HCT116 (cell line): ENCODE data around the gene CTBP2. TPM values are rescaled to one million over a fixed set of nuclear protein-coding genes. Genes with fewer than 3 reads are reported as not detected.

Experiments
- ATAC-seq: fragments of 200-7000 bp; cut with Tn5 transposase; 2 replicates; pipeline ENCODE4 v1.9.1; 2020; ENCODE audit warnings: mild to moderate bottlenecking, moderate library complexity
- BruUV-seq: library from RNA; stranded (reverse); fragments of 400-500 nt; replicated peaks from 2 replicates; lab custom pipeline; 2021; lab: Mats Ljungman, UMichigan
- CTCF ChIA-PET: fragments of 300-600 bp; sonication (Branson Sonifier 250); formaldehyde crosslinking; loops from one replicate; lab custom pipeline; 2021; ENCODE audit warnings: antibody characterized with exemption; lab: Charles Lee
- POLR2A ChIA-PET: fragments of 300-600, 350-600 bp; sonication (Branson Sonifier 250); formaldehyde crosslinking; loops from one replicate; lab custom pipeline; 2021; ENCODE audit warnings: antibody characterized with exemption; lab: Charles Lee
- RAD21 ChIA-PET, 2 experiments: fragments of 300-600 bp; sonication (Branson Sonifier 250); formaldehyde crosslinking; loops; one replicate each; lab custom pipeline; 2023; ENCODE audit warnings: low total read pairs in 2 of 2; ENCODE audit not compliant: uncharacterized antibody in 2 of 2, unreplicated experiment in 2 of 2, low non-redundant PET in 1 of 2; lab: Charles Lee
- DNase-seq: peaks from one replicate; pipeline ENCODE4 v3.0.0-alpha.2; 2010; ENCODE audit warnings: low read depth, low spot score
- H2AFZ ChIP-seq: fragments of 200-600 bp; shearing (Covaris generic), sonication (generic); 2 replicates; pipeline ENCODE4 v1.6.1; 2017; ENCODE audit warnings: low read depth, mixed run types, mixed read lengths, antibody characterized with exemption, low read length; ENCODE audit not compliant: poor library complexity, severe bottlenecking
- H3K27ac ChIP-seq: 2 replicates; pipeline ENCODE4 v1.5.1; 2012; ENCODE audit warnings: low read depth, low read length
- H3K27me3 ChIP-seq: fragments of 200-600 bp; sonication (generic); 2 replicates; pipeline ENCODE4 v1.6.1; 2016; ENCODE audit warnings: mixed run types, low read length, mixed read lengths; ENCODE audit not compliant: insufficient read depth
- H3K36me3 ChIP-seq, 2 experiments: fragments of 200-500 bp in 1 of 2; fragments of 200-600 bp in 1 of 2; sonication (Bioruptor generic) in 1 of 2; sonication (generic) in 1 of 2; 2 replicates each; pipeline versions ENCODE4 v1.5.1 to v1.6.1; 2014 to 2016; ENCODE audit warnings: low read length in 2 of 2, inconsistent platforms in 1 of 2, mixed read lengths in 1 of 2, mixed run types in 1 of 2; ENCODE audit not compliant: insufficient read depth in 2 of 2, control insufficient read depth in 1 of 2
- H3K4me1 ChIP-seq, 2 experiments: fragments of 200-600 bp in 1 of 2; sonication (generic) in 1 of 2; 2 replicates each; pipeline versions ENCODE4 v1.5.1 to v1.6.1; 2012 to 2017; ENCODE audit warnings: low read length in 2 of 2, inconsistent platforms in 1 of 2, mild to moderate bottlenecking in 1 of 2, mixed read lengths in 1 of 2, mixed run types in 1 of 2, moderate library complexity in 1 of 2; ENCODE audit not compliant: insufficient read depth in 2 of 2, control insufficient read depth in 1 of 2
- H3K4me2 ChIP-seq: fragments of 200-600 bp; sonication (generic); 2 replicates; pipeline ENCODE4 v1.6.1; 2017; ENCODE audit warnings: mixed run types, low read length, mixed read lengths
- H3K4me3 ChIP-seq, 2 experiments: fragments of 200-600 bp in 1 of 2; sonication (generic) in 1 of 2; replicated peaks in 1 of 2; 2 replicates each; pipeline ENCODE4 v1.5.1; 2011 to 2016; ENCODE audit warnings: low read length in 2 of 2, control low read depth in 1 of 2, low read depth in 1 of 2, mild to moderate bottlenecking in 1 of 2, mixed read lengths in 1 of 2, mixed run types in 1 of 2
- H3K79me2 ChIP-seq: fragments of 200-600 bp; sonication (generic); 2 replicates; pipeline ENCODE4 v1.6.1; 2017; ENCODE audit warnings: mild to moderate bottlenecking, mixed run types, low read length, moderate library complexity, mixed read lengths; ENCODE audit not compliant: insufficient read depth
- H3K9ac ChIP-seq: fragments of 200-600 bp; sonication (generic); 2 replicates; pipeline ENCODE4 v1.6.1; 2016; ENCODE audit warnings: low read length, mixed read lengths
- H3K9me2 ChIP-seq: fragments of 200-600 bp; sonication (generic), shearing (Covaris generic); 2 replicates; pipeline ENCODE4 v1.6.1; 2017; ENCODE audit warnings: mixed run types, mild to moderate bottlenecking, moderate library complexity; ENCODE audit not compliant: insufficient read depth
- H3K9me3 ChIP-seq, 2 experiments: fragments of 200-500 bp in 1 of 2; fragments of 200-600 bp in 1 of 2; sonication (Bioruptor generic) in 1 of 2; sonication (generic) in 1 of 2; 2 replicates each; pipeline ENCODE4 v1.6.1; 2014 to 2017; ENCODE audit warnings: low read length in 2 of 2, mixed read lengths in 2 of 2, inconsistent platforms in 1 of 2, low read depth in 1 of 2, mild to moderate bottlenecking in 1 of 2, mixed run types in 1 of 2, moderate library complexity in 1 of 2; ENCODE audit not compliant: control insufficient read depth in 1 of 2, insufficient read depth in 1 of 2
- H4K20me1 ChIP-seq: fragments of 200-600 bp; sonication (generic), shearing (Covaris generic); 2 replicates; pipeline ENCODE4 v1.6.1; 2017; ENCODE audit warnings: mixed run types, mild to moderate bottlenecking, moderate library complexity; ENCODE audit not compliant: insufficient read depth
- ELF1 ChIP-seq: IDR thresholded peaks from 2 replicates; pipeline ENCODE4 v1.6.1; 2012; ENCODE audit warnings: low read depth, borderline replicate concordance
- POLR2AphosphoS5 ChIP-seq: IDR thresholded peaks from 2 replicates; pipeline ENCODE4 v1.6.1; 2011; ENCODE audit warnings: mild to moderate bottlenecking, low read depth, low read length, moderate library complexity
- RAD21 ChIP-seq: IDR thresholded peaks from 2 replicates; pipeline ENCODE4 v1.6.1; 2012; ENCODE audit warnings: low read depth, mild to moderate bottlenecking
- YY1 ChIP-seq: IDR thresholded peaks from 2 replicates; pipeline ENCODE4 v1.6.1; 2011; ENCODE audit warnings: low read length, low read depth, moderate library complexity, mild to moderate bottlenecking; ENCODE audit not compliant: insufficient replicate concordance; ENCODE audit errors: extremely low read depth
- ZNF274 ChIP-seq: fragments of 200-500 bp; sonication (Bioruptor generic); IDR thresholded peaks from 2 replicates; pipeline ENCODE4 v1.6.1; 2014; ENCODE audit warnings: mild to moderate bottlenecking, low read depth, low read length, inconsistent platforms
- intact Hi-C: fragments of 100-400 bp; cut with micrococcal nuclease; formaldehyde crosslinking; loops from 2 replicates; pipeline ENCODE4 v1.10.0; 2022
- total RNA-seq: library from RNA; stranded (reverse); gene quantifications from one replicate; pipeline ENCODE4 v1.2.1, GENCODE V29; 2021; ENCODE audit not compliant: unreplicated experiment
- TF ChIP-seq, protein P1 (sequence below): IDR thresholded peaks from 2 replicates; pipeline ENCODE4 v1.6.1; 2012
- TF ChIP-seq, protein P2 (sequence below): IDR thresholded peaks from 2 replicates; pipeline ENCODE4 v1.6.1; 2011; ENCODE audit warnings: mild to moderate bottlenecking, low read length, moderate library complexity; ENCODE audit not compliant: insufficient replicate concordance; ENCODE audit errors: extremely low read depth

Gene CTBP2
- total RNA-seq, 1 experiment from 2014 or later: 144 TPM

DNA sequence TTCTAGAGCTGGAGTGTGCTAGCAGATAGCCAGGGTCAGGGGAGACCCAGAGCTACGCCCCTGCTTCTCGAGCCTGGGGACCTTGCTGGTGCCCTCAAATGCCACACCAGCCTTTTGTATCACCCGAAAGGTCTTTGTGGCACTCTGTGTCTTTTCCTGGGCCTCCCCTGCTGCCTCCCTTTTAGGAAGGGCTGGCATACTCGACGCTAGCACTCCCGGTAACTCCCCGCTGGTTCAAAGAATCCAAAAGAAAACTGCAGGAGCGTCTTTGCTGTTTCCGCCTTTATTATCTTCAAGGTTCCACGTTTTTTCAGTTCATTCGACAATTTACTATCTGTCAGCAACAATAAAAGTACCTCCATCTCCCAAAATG lies 36.3 kb downstream of the CTBP2 start:
- Histone ChIP-seq H3K4me2 (peak overlapping the region; percentile 77), H4K20me1 (no peaks in the 10 kb centered on the region; the same call in 1 of the 2 replicates), H3K9me3 (no peaks in the 10 kb centered on the region), H3K27me3 (no peaks in the 10 kb centered on the region), H3K4me3 (peak overlapping the region; percentile 0 to 42), H3K9ac (peak overlapping the region; percentile 66)
- ATAC-seq: peak; percentile 22
- ChIA-PET POLR2A (interaction anchor here (0.7 to 1.7 kb wide), 4 partner anchors 24 to 87 kb away, joined by 3 to 6 read pairs (median 4); partner anchors contain the start of gene CTBP2), CTCF (interaction anchor here (1.0 to 1.4 kb wide), 3 partner anchors 18 to 132 kb away, joined by 3 to 5 read pairs (median 4); no protein-coding TSS in a partner anchor), RAD21 (interaction anchor here (1.0 to 1.5 kb wide), 3 partner anchors 76 to 79 kb away, joined by 4 to 5 read pairs (median 5); no protein-coding TSS in a partner anchor)
- DNase-seq: no peak
- BruUV-seq: TSS peak; percentile 98
- intact Hi-C loops: loop anchor here (5.0 kb wide), 1 partner anchor 62 kb away; no protein-coding TSS in a partner anchor
- TF ChIP-seq, protein P1, sequence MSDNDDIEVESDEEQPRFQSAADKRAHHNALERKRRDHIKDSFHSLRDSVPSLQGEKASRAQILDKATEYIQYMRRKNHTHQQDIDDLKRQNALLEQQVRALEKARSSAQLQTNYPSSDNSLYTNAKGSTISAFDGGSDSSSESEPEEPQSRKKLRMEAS: no peak
- no peak for TF ChIP-seq ELF1
- TF ChIP-seq POLR2AphosphoS5: no peak
- TF ChIP-seq RAD21: no peak
- no peak for TF ChIP-seq ZNF274
- TF ChIP-seq YY1: no peak
- TF ChIP-seq, protein P2, sequence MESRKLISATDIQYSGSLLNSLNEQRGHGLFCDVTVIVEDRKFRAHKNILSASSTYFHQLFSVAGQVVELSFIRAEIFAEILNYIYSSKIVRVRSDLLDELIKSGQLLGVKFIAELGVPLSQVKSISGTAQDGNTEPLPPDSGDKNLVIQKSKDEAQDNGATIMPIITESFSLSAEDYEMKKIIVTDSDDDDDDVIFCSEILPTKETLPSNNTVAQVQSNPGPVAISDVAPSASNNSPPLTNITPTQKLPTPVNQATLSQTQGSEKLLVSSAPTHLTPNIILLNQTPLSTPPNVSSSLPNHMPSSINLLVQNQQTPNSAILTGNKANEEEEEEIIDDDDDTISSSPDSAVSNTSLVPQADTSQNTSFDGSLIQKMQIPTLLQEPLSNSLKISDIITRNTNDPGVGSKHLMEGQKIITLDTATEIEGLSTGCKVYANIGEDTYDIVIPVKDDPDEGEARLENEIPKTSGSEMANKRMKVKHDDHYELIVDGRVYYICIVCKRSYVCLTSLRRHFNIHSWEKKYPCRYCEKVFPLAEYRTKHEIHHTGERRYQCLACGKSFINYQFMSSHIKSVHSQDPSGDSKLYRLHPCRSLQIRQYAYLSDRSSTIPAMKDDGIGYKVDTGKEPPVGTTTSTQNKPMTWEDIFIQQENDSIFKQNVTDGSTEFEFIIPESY: no peak
- TF ChIP-seq, all 23 proteins: peak for 0
- no peaks in the 10 kb centered on the region for H3K9me2 ChIP-seq
- H3K79me2 ChIP-seq: peaks cover 100% of the 10 kb centered on the region
- no peak overlapping the region for H2AFZ ChIP-seq
- H3K36me3 ChIP-seq: 0 out of 4 replicates have a peak, but pooled peaks cover 0 to 4% of the 10 kb centered on the region in 2 experiments
- H3K27ac ChIP-seq: peak overlapping the region; percentile 80
- H3K4me1 ChIP-seq: peaks cover 63 to 86% of the 10 kb centered on the region in 2 experiments
